T-helper 1 cell (primary cell): ENCODE results near the gene AHDC1.
"Not testable (repeated sequence)": the region's sequence is repeated elsewhere in the genome, so short reads cannot be mapped to it uniquely, and the experiment has no call there.

Source experiments
- DNase-seq, 5 donors: peaks; one replicate each; pipeline ENCODE4 v3.0.0-alpha.2; 2012 to 2020

Gene AHDC1

DNA sequence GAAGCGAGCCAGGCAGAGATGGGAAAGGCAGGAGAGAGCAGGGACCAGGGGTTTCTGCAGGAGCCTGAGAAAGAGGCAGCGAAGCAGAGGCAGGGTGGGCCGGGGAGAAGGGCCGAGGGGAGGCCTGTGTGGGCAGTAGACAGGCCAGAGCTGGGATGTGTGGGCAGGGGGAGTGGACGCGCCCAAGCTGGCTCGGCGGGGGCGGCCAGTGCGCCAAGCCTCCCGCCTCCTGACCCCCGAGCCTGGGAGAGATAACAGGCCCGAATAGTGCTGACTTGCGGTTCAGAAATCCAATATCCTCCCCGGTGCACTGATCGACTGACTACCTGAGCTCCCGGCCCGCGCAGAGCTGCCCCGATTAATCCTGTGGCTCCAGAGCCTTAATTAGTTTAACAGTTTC lies 41.9 kb downstream of the AHDC1 start:
- no peak for DNase-seq

DNA sequence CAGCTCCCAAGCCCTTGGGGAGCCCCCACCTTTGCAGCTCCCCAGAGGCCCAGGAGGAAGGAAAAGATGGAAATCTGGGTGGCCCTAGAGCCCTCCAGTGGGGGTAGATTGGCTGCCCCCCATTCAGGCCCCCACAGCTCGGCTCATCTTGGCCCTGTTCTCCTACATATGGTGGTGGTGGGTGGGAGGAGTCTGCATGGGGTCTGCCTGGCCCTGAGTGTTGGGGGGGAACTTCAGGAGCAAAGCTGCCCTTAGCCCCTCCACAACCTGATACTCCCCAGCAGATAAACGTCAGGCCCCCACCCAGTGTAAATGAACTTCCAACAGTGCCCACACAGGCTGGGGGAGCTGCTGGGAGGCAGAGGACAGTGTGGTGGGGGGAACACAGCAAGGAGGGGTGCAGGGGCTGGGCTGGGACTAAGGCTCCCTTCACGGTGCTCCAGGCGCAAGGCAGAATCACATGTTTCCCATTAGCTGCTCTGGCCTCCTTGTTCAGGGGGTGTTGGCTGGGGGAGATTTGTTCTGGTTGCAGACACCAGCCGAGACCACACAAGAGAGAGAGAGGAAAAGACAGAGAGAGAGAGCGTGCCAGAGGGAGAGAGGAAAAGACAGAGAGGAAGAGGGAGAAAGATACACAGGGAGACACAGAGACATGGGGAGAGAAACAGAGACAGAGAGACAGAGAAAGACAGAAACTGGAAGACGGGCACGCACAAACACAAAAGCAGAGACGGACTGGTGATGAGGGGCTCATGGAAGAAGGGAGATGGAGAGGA lies 42.6 kb downstream of the AHDC1 start:
- DNase-seq: no peak

DNA sequence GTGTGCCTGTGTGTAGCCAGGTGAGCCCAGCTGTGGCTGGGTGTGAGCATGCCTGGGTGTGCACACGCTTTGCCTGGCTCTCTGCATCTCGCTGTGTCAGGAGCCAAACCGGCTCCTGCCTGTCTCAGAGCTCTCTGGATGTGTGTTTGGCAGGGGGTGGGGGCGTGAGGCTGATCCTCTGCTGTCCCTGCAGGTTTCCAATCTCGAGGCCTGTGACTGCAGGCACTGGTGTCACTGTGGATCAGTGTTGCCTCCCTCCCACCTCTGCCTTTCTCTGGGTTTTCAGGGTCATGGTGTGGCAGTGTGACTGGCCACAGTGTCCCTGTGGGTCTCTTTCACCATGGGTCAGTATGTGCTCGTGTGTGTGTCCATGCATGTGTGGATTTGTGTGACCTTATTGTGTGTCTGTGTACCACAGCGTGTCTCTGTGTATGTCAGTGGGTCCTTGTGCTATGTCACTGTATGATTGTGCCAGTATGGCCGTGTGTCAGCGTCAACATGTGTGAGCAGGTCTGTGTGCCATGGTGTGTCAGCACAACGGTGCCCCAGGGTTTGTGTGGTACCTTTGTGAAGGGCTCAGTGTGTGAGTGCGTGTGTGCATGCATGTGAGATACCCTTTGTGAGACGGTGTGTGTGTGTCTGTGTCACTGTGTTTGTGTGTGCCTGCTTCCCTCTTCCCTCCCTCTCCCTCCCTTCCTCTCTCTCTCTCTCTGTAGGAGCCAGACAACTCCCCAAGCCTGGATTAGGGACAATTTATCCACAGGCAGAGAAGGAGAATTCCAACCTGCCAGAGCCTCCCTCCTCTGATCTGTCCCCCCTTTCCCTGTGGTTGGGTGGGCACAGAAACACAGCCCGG lies 43.4 kb downstream of the AHDC1 start:
- DNase-seq: no peak

- no peak for DNase-seq
Measured at GRCh38 chr1:27559466-27560030, 44.4 kb downstream of the AHDC1 start.

DNA sequence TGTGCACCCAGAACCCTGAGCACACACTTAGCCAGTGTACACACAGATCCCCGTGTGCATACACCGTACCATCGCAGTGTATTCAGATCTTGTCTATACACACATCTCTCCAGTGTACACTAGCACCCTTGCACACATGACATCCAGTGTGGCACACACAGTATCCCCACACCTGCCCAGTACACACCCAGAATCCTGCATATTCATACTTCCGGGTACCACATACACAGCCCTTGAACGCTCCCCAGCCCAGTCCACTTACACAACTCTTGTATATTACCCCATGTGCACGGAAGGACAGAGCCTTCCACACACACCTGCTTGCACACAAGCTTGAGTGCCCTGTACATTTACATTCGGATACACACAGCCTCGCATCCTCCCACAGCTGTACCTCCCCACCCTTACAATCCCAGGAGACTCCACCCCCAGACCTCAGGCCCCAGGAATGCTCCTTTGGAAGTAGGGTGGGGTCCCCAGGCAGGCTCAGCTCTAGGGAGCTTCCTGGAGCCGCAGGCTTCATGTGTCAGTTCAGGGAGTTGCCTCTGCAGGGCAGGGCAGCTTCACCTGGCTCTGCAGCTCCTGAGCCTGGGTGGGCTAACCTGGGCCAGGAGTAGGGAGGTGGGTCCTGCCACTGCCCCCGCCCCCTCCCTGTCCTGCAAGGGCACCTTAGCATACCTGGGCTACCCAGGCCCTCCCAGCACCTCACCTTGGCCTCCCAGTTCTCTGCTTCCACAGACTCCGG lies 46.2 kb downstream of the AHDC1 start:
- DNase-seq: no peak

- peak; percentile 34 to 73 (median 59) for DNase-seq
Measured at GRCh38 chr1:27556781-27557595, 47.0 kb downstream of the AHDC1 start.

- DNase-seq: no peak
Measured at GRCh38 chr1:27556435-27556780, 47.5 kb downstream of the AHDC1 start.

DNA sequence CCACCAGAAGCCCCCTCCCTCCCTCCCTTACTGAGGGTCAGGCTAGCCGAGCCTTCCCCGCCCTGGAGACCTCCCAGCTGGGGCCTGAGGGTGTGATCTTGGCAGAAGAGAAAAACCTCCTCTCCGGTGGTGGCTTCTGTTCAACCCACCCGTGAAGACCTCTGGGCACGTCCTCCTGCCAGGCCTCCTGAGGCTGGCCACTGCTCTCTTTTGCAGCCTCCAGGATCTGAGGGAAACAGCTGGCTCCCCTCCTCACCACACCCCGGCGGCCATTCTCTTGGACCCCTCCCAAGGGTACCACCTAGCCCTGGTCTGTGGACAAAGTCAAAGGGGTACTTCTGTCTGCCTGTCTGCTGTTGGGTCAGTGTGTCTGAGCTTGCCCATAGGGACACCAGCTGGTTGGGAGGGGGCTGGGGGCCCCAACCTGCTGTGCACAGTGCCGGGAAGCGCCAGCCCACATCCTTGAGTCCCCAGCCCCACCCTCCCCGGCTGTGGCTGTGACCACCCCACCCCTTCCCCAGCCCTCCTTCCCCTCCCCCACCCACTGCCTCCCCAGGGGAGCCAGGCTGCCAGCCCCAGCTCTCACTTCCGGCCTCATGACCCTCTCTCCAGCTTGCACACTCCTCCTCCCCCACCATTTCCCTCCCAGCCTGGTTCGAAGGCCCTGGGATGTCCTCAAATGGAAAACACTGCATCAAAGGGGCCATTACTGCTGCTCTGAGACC lies 48.1 kb downstream of the AHDC1 start:
- DNase-seq: peak in 1 of 5 donors; percentile 75

GRCh38 chr1:27554759-27555699 lies 48.9 kb downstream of the AHDC1 start:
- DNase-seq: no peak

- DNase-seq: no peak
Measured at GRCh38 chr1:27554293-27554692, 49.7 kb downstream of the AHDC1 start.

DNA sequence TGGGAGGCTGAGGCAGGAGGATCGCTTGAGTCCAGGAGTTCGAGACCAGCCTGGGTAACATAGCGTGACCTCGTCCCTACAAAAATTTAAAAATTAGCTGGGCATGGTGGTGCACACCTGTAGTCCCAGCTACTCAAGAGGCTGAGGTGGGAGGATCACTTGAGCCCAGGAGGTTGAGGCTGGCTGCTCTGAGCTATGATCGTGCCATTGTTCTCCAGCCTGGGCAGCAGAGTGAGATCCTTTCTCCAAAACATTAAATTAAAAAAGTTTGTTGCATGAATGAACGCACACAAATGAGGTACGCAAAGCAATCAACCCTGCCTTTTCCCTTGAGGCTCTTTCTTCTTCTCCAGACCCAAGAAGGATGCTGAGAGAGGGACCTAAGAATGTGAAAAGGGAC lies 50.1 kb downstream of the AHDC1 start:
- DNase-seq: not testable (repeated sequence)

- DNase-seq: no peak
Measured at GRCh38 chr1:27552911-27553420, 51.0 kb downstream of the AHDC1 start.

DNA sequence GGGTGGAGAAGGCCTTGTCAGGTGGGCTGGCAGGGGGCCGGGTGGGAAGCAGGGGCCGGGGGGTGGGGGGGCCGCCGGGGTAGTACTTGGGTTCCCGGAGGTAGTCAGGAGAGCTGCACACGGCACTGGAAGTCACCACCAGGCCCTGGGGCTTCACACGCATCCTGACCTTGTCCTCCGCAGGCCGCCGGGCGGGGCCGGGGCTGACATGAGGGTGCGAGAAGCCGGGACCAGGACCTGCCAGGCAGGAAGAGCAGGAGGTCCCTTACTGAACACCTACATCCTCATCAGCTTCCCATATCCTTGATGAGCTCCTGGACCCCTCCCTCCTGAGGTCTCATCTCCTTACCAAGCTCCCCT lies 52.0 kb downstream of the AHDC1 start:
- no peak for DNase-seq

DNA sequence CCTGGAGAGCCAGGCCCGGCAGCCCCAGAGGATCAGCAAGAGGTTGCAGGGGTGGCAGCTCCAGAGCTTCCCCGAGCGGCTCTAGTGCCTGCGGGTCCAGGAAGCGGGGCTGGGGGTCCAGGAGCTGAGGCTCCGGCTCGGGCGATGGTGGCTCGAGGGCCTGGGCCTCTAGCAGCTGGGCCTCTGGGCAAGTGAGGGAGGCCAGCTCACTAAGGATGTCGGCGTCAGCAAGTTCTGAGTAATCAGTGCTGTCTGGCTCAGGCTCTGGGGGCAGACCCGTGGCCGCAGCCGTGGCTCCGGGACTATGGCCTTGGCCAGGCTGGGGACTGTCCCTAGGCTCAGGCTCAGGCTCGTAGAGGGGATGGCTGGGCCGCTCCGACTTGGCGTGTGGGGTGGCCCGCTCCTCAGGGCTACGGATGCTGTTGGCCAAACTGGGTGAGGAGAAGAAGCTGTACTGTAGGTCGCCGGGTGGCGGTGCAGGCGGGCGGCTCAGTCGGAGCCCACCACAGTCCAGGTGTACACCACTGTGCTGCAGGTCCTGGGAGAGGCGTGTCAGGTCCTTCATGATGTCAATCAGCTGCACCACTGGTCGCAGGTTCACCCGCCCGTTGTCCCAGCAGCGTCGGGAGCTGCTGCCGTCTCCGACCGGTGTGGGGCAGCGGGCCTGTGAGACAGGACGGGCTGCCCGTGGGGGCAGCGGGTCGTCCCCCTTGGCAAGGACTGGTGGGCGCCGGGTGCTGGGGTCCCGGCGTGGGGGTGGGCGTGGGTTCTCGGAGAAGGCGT lies 52.6 kb downstream of the AHDC1 start:
- no peak for DNase-seq

GRCh38 chr1:27550510-27551169 lies 53.3 kb downstream of the AHDC1 start:
- DNase-seq: no peak

GRCh38 chr1:27549807-27550408 lies 54.0 kb downstream of the AHDC1 start:
- DNase-seq: no peak

- no peak for DNase-seq
Measured at GRCh38 chr1:27548858-27549719, 54.9 kb downstream of the AHDC1 start.
